Measurements from ENCODE around the gene FAAP20. TPM values are rescaled to one million over a fixed set of nuclear protein-coding genes. Genes with fewer than 3 reads are reported as not detected.

FAAP20 gene
- total and polyA plus RNA-seq, 2 of the 8 experiments (the other 6 are each of a cell fraction or from before 2014, with no cell fraction given), result 58.4 to 99.8 TPM

GRCh38 chr1:2205191-2205952 is 10.8 kb upstream of the FAAP20 start (continued):
- TF ChIP-seq ATF2 (IDR thresholded peaks at IDR 0.05; ENCODE audit: low read length) (no peak), HDAC6 (IDR thresholded peaks at IDR 0.05; ENCODE audit: low read depth, low read length) (no peak), SAP30 (IDR thresholded peaks at IDR 0.05; ENCODE audit: insufficient read depth, insufficient replicate concordance, low read length) (no peak), ZNF274 (IDR thresholded peaks at IDR 0.05; ENCODE audit: borderline replicate concordance, extremely low read depth, low read length) (no peak), CHD7 (IDR thresholded peaks at IDR 0.05; ENCODE audit: insufficient replicate concordance, low read length) (no peak), CHD1 (IDR thresholded peaks at IDR 0.05; ENCODE audit: low read depth, low read length) (no peak), GABPA (IDR thresholded peaks at IDR 0.05; ENCODE audit: borderline replicate concordance, insufficient read depth, low read length) (no peak), RXRA (IDR thresholded peaks at IDR 0.05; ENCODE audit: insufficient read depth, low read depth, low read length) (no peak)

All from H1 (cell line).